AG09319 (cell line): Measurements from ENCODE around the gene IGF2BP1.

Source experiments
- DNase-seq: peaks from one replicate; pipeline ENCODE4 v3.0.0-alpha.2; 2010; ENCODE audit warnings: low read depth; ENCODE audit errors: extremely low read depth
- CTCF ChIP-seq: IDR thresholded peaks from 2 replicates; pipeline ENCODE4 v1.5.1; 2011; ENCODE audit warnings: low read depth, mild to moderate bottlenecking, inconsistent platforms, low read length, moderate library complexity

Gene IGF2BP1

GRCh38 chr17:49045376-49045775 is 48.2 kb downstream of the IGF2BP1 start:
- TF ChIP-seq CTCF = no peak
- no peak for DNase-seq

DNA sequence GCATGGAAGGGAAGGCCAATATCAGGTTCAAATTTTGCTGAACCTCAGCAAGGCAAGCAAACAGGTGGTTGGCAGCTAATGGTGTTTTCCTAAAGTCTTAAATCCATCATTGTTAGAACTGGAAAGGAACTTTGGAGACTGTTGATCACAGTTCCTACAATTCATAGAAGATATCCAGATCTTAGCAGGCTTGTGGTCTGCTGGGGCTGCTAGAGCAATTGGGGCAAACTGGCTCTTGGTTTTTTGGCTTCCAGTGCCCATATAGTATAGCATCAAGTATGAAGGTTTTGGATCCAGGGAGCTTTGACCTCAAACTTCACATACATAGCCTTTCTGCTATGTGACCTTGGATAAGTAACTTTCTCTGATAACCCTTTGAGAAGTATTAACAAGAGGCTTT is 49.7 kb downstream of the IGF2BP1 start:
- no peak for TF ChIP-seq CTCF
- DNase-seq = no peak

- TF ChIP-seq CTCF = no peak
- DNase-seq = no peak
Measured at GRCh38 chr17:49049265-49049664, 52.1 kb downstream of the IGF2BP1 start.

GRCh38 chr17:49050611-49051010 is 53.4 kb downstream of the IGF2BP1 start:
- TF ChIP-seq CTCF = no peak
- DNase-seq = no peak

DNA sequence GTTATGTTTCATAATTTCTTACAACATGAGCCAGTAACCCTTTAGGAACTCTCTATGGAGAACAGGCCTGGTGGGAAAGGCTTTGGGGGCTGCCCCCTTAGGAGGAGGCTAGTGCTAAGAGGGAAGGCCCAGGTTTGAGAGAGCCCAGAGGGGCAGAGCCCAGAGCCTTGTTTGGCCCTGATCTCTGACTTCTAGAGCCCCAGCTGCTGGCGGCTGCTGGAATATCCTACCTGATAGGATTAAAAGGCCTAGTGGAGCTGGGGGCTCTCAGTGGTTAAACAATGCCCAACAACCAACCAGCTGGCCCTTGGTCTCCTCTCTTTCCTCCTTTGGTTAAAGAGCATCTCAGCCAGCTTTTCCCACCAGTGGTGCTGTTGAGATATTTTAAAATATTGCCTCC is 54.1 kb downstream of the IGF2BP1 start:
- no peak for TF ChIP-seq CTCF
- no peak for DNase-seq

GRCh38 chr17:49053171-49053829 is 56.1 kb downstream of the IGF2BP1 start:
- TF ChIP-seq CTCF = no peak
- DNase-seq = no peak

- DNase-seq = no peak
- no peak for TF ChIP-seq CTCF
Measured at GRCh38 chr17:49054342-49055092, 57.3 kb downstream of the IGF2BP1 start.
